ENCODE results near the gene RBBP8NL. TPM values are rescaled to one million over a fixed set of nuclear protein-coding genes. Genes with fewer than 3 reads are reported as not detected.

RBBP8NL gene
- total and polyA plus RNA-seq, 2 of the 8 experiments (the other 6 are each of a cell fraction or from before 2014, with no cell fraction given): 0.43 to 0.48 TPM

GRCh38 chr20:62370807-62371587 is 56.3 kb downstream of the RBBP8NL start:
- DNase-seq (ENCODE audit: low read depth in 1 of 2, low spot score in 2 of 2): no peak
- Histone ChIP-seq H3K36me3 (ENCODE audit: control insufficient read depth in 2 of 4, insufficient read depth in 4 of 4, low read length in 3 of 4) (no peaks in the 10 kb centered on the region; a peak in 1 of 8 replicates), H3K79me1 (ENCODE audit: low read depth, low read length) (no peaks in the 10 kb centered on the region; the same call in 1 of the 2 replicates), H3K56ac (replicated peaks; ENCODE audit: insufficient read length, low read depth, low read length) (no peak overlapping the region), H3K9ac (replicated peaks in 1 of 4; ENCODE audit: extremely low read depth in 1 of 4, low read depth in 3 of 4, low read length in 3 of 4) (no peak overlapping the region), H4K20me1 (replicated peaks in 1 of 2; ENCODE audit: control insufficient read depth in 1 of 2, insufficient read depth in 2 of 2, low read length in 2 of 2) (no peaks in the 10 kb centered on the region), H3K18ac (ENCODE audit: extremely low read depth, low read length) (no peak overlapping the region; the same call in none of the 2 replicates), H4K8ac (ENCODE audit: extremely low read depth, insufficient read depth, low read length) (peak overlapping the region; percentile 62; the same call in 1 of the 2 replicates), H3K23me2 (ENCODE audit: low read depth, low read length) (peaks cover 10% of the 10 kb centered on the region), H2BK15ac (ENCODE audit: low read length) (peak overlapping the region; percentile 61; the same call in 1 of the 2 replicates), H3K27ac (ENCODE audit: low read depth, low read length) (no peak overlapping the region), H2AK5ac (ENCODE audit: low read depth, low read length) (0 out of 2 replicates have a peak overlapping the region, but pooled peaks have one; percentile 4), H3K79me2 (ENCODE audit: control insufficient read depth in 1 of 2, insufficient read depth in 2 of 2, low read length in 2 of 2) (peaks cover 0 to 7% of the 10 kb centered on the region in 2 experiments; a peak in 1 of 4 replicates), H2BK120ac (replicated peaks; ENCODE audit: low read depth, low read length) (no peak overlapping the region), H3K9me3 (ENCODE audit: insufficient read depth in 2 of 2, low read depth in 1 of 2, low read length in 1 of 2) (no peaks in the 10 kb centered on the region), H2AFZ (ENCODE audit: low read length) (no peak overlapping the region), H4K5ac (ENCODE audit: insufficient read length, low read depth, low read length) (no peak overlapping the region), H3K27me3 (replicated peaks in 1 of 4; ENCODE audit: control insufficient read depth in 3 of 4, extremely low read depth in 1 of 4, insufficient read depth in 3 of 4, low read length in 3 of 4) (no peaks in the 10 kb centered on the region), H3K4me3 (ENCODE audit: extremely low read depth in 1 of 4, insufficient read depth in 2 of 4, low read depth in 3 of 4, low read length in 4 of 4) (no peak overlapping the region), H2BK5ac (ENCODE audit: low read depth, low read length) (peak overlapping the region; percentile 60; the same call in 1 of the 2 replicates), H2BK12ac (ENCODE audit: low read depth, low read length) (peak overlapping the region; percentile 75; the same call in 1 of the 2 replicates), H3K23ac (ENCODE audit: insufficient read length) (no peak overlapping the region), H2BK20ac (ENCODE audit: low read length) (no peak overlapping the region), H3K4me2 (ENCODE audit: insufficient read depth in 1 of 2, low read depth in 2 of 2, low read length in 2 of 2) (no peak overlapping the region), H3K14ac (ENCODE audit: insufficient read length) (no peak overlapping the region), H3K4me1 (replicated peaks in 1 of 4; ENCODE audit: control insufficient read depth in 3 of 4, insufficient read depth in 4 of 4, low read length in 3 of 4) (peaks cover 8 to 49% (median 42%) of the 10 kb centered on the region in 4 experiments), H3K4ac (replicated peaks; ENCODE audit: insufficient read length, low read depth, low read length) (peak overlapping the region; percentile 38), H4K91ac (replicated peaks; ENCODE audit: insufficient read length, low read length) (peak overlapping the region; percentile 84)
- ChIA-PET CTCF (ENCODE audit: partially characterized antibody) (interaction anchor here (0.9 to 10.9 kb wide), 7 partner anchors 9 to 43 kb away, joined by 3 to 212 read pairs (median 4); partner anchors contain the start of gene RPS21), POLR2A (ENCODE audit: partially characterized antibody) (interaction anchor here (1.3 to 12.6 kb wide), 7 partner anchors 7 to 66 kb away, joined by 3 to 213 read pairs (median 29); partner anchors contain the start of genes ADRM1 and RPS21)
- WGBS, 2 experiments (ENCODE audit: extremely low coverage in 1 of 2, insufficient coverage in 1 of 2, insufficient read length in 1 of 2, insufficient replicate concordance in 2 of 2, low coverage in 1 of 2, low lambda C conversion rate in 2 of 2, missing lambda C conversion rate in 1 of 2): 86% methylated on average over 18 of the region's 18 CpGs; no CpG with 5 or more reads in 1 of the 2 experiments
- FAIRE-seq: no peak
- no peak for TF ChIP-seq TAF7 (optimal IDR thresholded peaks at IDR 0.05; ENCODE audit: borderline replicate concordance, low read depth, low read length)
- TF ChIP-seq, protein P1, sequence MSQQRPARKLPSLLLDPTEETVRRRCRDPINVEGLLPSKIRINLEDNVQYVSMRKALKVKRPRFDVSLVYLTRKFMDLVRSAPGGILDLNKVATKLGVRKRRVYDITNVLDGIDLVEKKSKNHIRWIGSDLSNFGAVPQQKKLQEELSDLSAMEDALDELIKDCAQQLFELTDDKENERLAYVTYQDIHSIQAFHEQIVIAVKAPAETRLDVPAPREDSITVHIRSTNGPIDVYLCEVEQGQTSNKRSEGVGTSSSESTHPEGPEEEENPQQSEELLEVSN (IDR thresholded peaks at IDR 0.05): peak; percentile 45; the same call in 1 of the 2 replicates

Measured in H1 (cell line).